Subcutaneous adipose tissue (tissue), 4 donors: ENCODE data around the gene BCL7A. TPM values are rescaled to one million over a fixed set of nuclear protein-coding genes. Genes with fewer than 3 reads are reported as not detected.

ENCODE experiments used
- CTCF ChIP-seq: fragments of 450-650 bp; IDR thresholded peaks from one replicate; pipeline ENCODE4 v1.5.1; 2016; ENCODE audit warnings: low read depth, mild to moderate bottlenecking, control low read depth, antibody characterized with exemption, moderate library complexity
- total RNA-seq, 4 donors: library from RNA; depleted of rRNA; stranded (reverse); fragments of >200 nt; gene quantifications; one replicate each; pipeline ENCODE4 v1.1.0, GENCODE V29; 2016

Gene BCL7A
- total RNA-seq, 4 donors from 2014 or later: 2.1 to 7.3 (median 3.7) TPM

DNA sequence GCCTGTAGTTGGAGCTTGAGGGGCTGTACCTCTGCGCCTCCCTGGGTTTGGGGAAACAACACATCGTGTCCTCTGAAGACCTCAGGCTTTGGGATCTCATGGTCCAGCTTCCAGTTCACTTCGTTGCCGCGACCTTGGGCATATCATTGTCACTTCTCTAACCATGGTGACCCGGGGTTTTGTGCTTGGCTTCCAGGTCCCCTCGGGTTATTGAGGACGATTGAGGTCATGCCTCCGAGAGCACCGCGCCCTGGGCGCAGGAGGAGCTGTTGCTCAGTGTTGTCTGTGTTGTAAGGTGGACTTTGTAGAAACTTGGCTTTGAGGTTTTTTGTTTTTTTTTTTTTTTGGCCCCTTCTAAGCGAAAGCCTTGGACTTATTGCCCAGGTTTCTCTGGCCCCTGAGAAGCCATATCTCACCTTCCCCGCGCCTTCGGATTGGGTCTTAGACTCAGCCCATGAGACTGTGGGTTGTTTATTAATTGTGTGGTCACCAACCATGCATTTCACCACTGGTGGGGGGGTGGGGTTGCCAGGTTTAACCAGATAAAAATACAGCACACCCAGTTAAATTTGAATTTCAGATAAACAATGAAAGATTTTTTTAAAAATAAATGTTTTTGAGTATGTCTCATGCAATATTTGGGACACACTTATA is 2.6 kb downstream of the BCL7A start:
- TF ChIP-seq CTCF: no peak

DNA sequence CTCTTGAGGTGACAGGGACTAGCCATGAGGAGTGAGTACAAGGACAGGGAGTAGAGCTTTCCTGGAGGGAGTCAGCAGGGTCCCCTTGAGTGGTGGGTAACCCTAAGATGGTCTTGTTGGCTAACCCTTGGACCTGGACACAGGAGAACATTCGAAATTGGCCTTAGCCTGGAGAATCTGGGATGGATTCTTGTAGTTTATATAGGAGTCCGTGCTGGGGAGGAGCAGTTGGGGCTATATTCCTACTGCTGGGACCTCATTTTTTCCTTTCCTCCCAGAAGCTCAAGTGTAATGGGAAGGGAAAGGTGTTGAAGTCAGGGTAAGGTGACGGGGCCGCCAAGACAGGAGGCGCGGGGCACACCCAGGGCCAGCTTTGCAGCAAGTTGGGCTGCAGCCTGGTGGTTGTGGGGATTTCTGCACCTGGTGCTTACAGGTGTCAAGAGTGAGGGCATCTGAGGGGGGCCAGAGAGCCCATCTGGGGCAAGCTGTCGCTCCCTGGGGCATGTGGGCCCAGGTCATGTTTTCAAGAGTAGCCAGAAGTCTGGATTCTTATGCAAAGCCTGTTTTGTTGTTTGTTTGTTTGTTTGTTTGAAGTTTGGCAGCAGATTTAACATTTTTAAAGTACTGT is 5.1 kb downstream of the BCL7A start:
- no peak for TF ChIP-seq CTCF

DNA sequence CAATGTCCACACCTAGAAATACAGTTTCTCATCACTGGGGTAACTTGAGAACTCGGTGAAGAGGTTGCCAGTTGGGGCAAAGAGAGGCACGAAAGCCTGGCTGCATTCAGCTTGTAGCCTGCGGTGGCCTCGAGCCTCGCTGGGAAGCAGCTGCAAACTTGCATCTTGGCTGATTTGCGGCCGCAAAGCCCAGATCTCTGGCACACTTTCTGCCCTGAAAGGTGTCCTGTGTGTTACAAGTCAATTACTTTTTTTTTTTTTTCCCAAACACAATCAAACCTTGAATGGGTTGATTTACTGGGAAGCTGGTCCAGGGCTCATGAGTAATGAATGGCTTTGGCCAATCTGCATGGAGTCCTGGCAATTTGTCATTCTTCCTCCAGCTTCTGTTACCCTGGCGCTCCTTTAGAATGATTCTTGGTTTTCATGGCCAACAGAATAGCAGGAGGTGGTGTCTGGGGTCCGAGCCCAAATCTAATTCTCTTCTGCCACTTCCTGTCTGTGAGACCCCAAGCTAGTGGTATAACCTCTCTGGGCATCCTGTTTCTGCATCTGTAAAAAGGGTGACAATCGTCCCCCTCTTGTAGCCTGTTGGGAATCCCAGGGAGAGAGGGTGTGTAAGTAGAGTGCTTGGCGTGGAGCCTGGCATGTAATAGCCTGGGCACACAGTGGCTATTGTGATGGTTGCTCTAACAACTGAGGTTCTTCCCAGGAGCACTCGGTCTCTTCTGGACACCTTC is 6.7 kb downstream of the BCL7A start:
- TF ChIP-seq CTCF: no peak

- TF ChIP-seq CTCF: no peak
Measured at GRCh38 chr12:122028905-122029560, 7.3 kb downstream of the BCL7A start.

- no peak for TF ChIP-seq CTCF
Measured at GRCh38 chr12:122029620-122030423, 8.1 kb downstream of the BCL7A start.

- TF ChIP-seq CTCF: no peak
Measured at GRCh38 chr12:122030424-122031035, 8.8 kb downstream of the BCL7A start.
